KG1 (cell line): ENCODE measurements around the gene CDC14B.
"Not testable (repeated sequence)": the region's sequence is repeated elsewhere in the genome, so short reads cannot be mapped to it uniquely, and the experiment has no call there.

Experiments used
- DNase-seq: peaks from one replicate; lab custom pipeline; 2025; lab: John Stamatoyannopoulos, UW

CDC14B gene

GRCh38 chr9:96619491-96620180 is at the start of gene CDC14B:
Gene CDC14B, minus strand, starts transcription at chr9:96619843. Its CDS starts 465 bp downstream, at chr9:96619378.
- no peak for DNase-seq

DNA sequence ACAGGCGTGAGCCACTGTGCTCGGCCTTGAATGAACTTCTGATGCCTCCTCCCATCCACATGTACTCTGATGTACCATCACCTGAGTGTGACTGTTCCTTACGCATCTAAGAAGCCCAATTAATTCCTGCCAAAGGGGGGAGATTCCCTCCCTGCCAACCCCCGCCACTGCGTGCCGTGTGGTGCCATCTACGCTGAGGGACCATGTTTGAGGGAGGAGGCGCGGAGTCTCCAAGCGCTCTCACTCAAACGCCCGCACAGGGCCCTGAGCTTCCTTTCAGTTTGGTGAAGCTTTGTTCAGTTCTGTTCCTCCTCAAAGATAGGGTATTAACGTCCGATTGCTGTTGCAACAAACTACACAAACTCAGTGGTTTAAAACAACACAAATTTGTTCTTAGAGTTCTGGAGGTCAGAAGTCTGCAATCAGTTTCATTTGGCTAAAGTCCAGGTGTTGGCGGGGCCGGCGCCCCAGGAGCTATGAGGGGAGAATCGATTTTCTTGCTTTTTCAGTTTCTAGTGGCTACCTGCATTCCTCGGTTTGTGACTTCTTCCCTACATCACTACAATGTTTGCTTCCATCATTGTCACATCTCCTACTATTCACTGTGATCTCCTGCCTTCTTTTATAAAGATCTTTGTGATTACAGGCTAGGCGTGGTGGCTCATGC is 49.4 kb upstream of the CDC14B start:
- DNase-seq = no peak

- DNase-seq = no peak
These were observed 47.7 kb upstream of the CDC14B start for GRCh38 chr9:96667363-96667728.

GRCh38 chr9:96666653-96667362 is 47.2 kb upstream of the CDC14B start:
- DNase-seq = not testable (repeated sequence)

DNA sequence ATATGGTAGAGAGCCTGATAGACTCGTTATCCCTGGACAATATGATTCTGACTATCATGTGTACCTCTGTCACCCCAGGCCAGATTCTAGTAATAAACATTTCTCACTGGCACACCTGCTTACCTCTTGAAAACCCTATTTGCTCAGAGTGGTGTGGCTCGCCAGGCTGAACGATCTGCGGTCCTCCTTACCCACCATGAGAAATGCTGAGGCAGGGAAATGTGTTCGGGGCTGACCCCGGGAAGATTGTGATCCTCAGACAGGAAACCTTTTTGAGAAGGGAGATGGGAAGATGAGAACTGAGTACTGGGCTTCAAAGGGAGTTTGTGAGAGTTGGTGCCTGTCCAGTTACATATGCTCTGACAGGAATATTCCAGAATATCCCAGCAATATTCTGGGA is 46.1 kb upstream of the CDC14B start:
- DNase-seq = no peak

GRCh38 chr9:96663506-96664120 is 44.0 kb upstream of the CDC14B start:
- DNase-seq = no peak

GRCh38 chr9:96661711-96662110 is 42.1 kb upstream of the CDC14B start:
- DNase-seq = no peak

DNA sequence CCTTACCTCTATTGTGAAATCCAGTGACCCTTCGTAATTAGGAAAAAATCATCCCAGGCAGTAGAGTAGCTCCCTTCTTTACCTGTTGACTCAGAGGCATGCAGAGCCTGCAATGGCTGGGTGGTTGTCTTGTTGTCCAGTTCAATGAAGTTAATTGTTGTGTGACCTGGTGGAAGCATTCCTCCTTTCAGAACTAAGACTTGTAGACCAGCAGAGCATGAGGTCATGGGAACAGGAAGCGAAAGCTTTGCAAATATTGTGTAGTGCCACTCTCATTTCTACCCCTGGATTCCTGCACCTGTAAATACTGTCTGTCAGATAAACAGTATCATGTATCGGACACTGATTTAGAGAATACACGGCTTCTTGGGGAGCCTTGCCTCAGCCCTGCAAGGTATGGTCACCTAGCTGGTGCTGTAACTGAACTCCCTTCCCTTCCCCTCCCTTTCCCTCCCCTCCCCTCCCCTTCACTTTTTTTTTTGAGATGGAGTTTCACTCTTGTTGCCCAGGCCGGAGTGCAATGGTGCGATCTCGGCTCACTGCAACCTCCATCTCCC is 41.1 kb upstream of the CDC14B start:
- DNase-seq = no peak

DNA sequence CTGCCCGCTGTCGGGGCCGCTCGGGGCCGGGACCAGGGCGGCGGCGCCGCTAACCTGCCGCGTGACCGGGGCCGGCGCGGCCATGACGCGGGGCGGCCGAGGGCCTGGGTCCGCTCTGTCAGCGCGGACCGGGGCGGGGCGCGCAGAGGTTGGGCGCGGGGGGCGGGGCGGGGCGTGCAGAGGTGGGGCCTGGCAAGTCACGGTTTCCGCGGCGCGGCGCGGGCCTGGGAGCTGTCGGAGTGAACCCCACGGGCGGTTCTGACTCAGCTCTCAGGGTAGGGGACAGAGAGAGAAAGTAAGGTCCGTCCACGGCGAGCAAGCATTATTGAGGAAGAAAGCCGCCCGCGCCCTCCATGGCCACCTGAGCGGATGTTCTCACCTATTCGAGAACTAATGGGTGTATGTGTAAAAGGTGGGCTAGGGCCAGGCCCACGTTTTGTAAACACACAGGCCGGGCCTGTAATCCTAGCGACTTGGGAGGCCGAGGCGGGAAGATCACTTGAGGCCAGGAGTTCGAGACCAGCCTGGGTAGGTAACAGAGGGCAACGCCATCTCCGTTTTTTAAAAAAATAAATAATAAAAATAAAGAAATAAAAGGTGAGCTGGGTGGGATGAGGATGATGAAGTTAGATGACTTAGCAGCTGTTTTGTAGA is 35.7 kb upstream of the CDC14B start, which contains the start of gene PRXL2C:
TSS of gene PRXL2C (minus strand) at position 120 of the 654 bp plus-strand sequence. CDS start at position 84, 36 bp downstream.
- no peak for DNase-seq

GRCh38 chr9:96654450-96655197 is 35.0 kb upstream of the CDC14B start:
- DNase-seq = no peak

DNA sequence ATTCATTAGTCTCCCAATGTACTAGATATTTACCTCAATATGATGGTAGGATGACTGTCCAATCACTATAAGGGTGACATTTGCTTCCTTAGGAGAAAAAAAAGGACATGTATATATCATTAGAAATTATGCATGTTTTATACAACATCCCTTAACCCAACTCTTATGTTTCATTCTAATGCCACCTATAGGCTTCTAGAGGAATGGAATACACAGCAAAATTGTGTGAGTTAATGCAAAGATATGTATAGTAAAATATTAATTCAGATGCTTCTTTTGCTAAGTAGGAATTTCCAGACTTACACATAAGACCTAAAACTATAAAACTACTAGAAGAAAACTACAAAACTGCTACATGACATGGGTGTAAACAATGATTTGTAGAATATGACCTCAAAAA is 32.0 kb upstream of the CDC14B start:
- DNase-seq = peak; percentile 15

GRCh38 chr9:96649620-96650324 is 30.1 kb upstream of the CDC14B start:
- no peak for DNase-seq

DNA sequence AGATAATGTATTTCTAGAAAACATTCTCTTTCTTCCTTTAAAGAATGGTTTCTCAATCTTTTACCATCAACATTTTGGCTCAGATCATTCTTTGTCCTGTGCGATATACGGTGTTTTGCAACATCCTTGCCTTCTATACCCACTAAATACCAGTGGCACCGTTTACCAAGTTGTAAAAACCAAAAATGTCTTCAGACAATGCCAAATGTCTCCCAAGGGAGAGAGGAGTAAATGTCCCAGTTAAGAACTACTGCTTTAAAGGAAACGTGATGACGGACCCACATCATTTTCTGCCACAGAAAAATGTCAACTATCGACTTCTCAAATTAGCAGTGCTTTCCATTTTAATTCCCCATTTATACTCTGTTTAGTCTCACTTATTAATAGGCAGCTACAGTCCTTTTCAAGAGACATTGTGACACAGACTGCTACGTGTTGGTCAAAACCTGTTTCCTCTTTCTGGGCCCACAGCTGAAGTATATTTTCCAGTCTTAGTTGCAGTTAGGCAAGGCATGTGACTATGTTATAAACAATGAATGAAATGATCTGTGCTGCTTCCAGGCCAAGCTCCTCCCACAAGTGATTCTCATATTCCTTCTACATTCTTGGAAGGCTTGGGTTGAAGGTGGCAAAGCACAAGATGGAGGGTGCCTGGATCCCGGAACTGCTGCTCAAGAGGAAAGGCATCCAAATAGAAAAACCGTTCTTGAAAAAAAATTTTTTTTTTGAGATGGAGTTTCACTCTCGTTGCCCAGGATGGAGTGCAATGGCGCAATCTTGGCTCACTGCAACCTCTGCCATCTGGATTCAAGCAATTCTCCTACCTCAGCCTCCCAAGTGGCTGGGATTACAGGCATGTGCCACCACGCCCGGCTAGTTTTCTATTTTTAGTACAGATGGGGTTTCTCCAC is 26.7 kb upstream of the CDC14B start:
- no peak for DNase-seq

GRCh38 chr9:96644137-96644536 is 24.5 kb upstream of the CDC14B start:
- no peak for DNase-seq

GRCh38 chr9:96641514-96641913 is 21.9 kb upstream of the CDC14B start:
- DNase-seq = no peak

DNA sequence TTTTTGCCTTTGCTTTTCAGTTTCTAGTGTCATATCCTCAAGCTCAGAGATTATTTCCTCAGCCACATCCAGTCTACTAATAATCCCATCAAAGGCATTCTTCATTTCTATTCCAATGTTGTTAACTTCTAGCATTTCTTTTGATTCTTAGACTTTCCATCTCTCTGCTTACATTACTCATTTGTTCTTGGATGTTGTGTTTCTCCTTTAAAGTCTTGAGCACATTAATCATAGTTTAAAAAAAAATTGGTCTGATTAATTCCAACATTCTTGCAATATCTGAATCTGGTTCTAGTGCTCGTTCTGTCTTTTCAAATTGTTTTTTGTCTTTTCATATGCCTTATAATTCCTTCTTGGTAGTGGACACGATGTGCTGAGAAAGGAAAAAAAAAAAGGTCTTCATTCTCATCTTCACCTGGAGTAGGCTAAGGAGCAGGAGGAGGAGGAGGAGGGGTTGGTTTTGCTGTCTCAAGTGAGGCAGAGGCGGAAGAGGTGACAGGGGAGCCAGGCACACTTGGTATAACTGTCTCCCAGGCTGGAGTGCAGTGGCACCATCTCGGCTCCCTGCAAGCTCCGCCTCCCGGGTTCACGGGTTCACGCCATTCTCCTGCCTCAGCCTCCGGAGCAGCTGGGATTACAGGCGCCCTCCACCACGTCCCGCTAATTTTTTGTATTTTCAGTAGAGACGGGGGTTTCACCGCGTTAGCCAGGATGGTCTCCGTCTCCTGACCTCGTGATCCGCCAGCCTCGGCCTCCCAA is 19.1 kb upstream of the CDC14B start:
- no peak for DNase-seq

- DNase-seq = no peak
These were observed 16.7 kb upstream of the CDC14B start for GRCh38 chr9:96636368-96636767.

- not testable (repeated sequence) for DNase-seq
These were observed 13.9 kb upstream of the CDC14B start for GRCh38 chr9:96633579-96633978.

- no peak for DNase-seq
These were observed 7.3 kb upstream of the CDC14B start for GRCh38 chr9:96626912-96627311.
